Measurements from ENCODE around the gene RBKS.

DNA sequence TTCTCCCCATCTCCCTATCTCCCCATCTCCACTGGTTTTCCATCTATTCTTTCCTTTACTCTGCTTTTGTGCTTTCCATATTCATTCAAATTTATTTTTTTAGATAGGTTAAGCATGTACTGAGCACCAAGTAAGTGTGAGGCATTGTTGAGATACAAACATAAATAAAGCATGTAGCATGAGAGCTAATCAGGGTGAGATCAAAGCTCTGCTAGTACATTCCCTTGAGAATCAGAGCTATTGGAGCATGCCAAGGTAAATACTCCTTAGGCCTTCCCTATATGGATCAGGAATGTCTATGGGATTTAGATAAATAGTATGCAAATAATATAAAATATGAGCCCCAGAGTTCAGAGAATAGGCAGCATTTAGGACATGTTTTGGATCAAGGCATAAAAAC, 25.7 kb upstream of the RBKS start:
- TF ChIP-seq, protein P1, sequence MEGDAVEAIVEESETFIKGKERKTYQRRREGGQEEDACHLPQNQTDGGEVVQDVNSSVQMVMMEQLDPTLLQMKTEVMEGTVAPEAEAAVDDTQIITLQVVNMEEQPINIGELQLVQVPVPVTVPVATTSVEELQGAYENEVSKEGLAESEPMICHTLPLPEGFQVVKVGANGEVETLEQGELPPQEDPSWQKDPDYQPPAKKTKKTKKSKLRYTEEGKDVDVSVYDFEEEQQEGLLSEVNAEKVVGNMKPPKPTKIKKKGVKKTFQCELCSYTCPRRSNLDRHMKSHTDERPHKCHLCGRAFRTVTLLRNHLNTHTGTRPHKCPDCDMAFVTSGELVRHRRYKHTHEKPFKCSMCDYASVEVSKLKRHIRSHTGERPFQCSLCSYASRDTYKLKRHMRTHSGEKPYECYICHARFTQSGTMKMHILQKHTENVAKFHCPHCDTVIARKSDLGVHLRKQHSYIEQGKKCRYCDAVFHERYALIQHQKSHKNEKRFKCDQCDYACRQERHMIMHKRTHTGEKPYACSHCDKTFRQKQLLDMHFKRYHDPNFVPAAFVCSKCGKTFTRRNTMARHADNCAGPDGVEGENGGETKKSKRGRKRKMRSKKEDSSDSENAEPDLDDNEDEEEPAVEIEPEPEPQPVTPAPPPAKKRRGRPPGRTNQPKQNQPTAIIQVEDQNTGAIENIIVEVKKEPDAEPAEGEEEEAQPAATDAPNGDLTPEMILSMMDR (conservative IDR thresholded peaks at IDR 0.05) = no peak
- no peak for TF ChIP-seq EZH2 (IDR thresholded peaks at IDR 0.05; ENCODE audit: low read depth)

Data from PC-9 (cell line).